Neural progenitor cell (in vitro differentiated cells): ENCODE results near the gene GALR1.

ENCODE experiments used
- EZH2 ChIP-seq: fragments of 200-600 bp; sonication (generic); IDR thresholded peaks from 2 replicates; pipeline ENCODE4 v1.6.1; 2017; ENCODE audit warnings: antibody characterized with exemption, mild to moderate bottlenecking, moderate library complexity
- EZH2phosphoT487 ChIP-seq: fragments of 200-600 bp; sonication (generic); IDR thresholded peaks from 2 replicates; pipeline ENCODE4 v1.6.1; 2017; ENCODE audit warnings: antibody characterized with exemption
- TF ChIP-seq, protein P1 (sequence below): fragments of 200-600 bp; sonication (generic); IDR thresholded peaks from 2 replicates; pipeline ENCODE4 v1.5.1; 2017; ENCODE audit warnings: antibody characterized with exemption, mild to moderate bottlenecking

DNA sequence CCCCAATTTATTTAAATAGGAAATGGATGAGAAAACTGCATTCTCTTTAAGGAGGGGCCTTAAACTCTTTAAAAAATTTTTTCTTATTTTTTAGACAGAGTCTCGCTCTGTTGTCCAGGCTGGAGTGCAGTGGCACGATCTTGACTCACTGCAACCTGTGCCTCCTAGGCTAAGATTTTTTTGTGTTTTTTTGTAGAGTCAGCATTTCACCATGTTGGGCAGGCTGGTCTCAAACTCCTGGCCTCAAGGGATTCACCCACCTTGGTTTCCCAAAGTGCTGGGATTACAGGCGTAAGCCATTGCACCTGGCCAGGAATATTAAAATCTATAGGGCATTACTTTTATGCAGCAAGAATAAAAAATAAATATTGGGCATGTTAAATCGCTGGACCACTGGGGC is 56.0 kb downstream of the GALR1 start:
- TF ChIP-seq, protein P1, sequence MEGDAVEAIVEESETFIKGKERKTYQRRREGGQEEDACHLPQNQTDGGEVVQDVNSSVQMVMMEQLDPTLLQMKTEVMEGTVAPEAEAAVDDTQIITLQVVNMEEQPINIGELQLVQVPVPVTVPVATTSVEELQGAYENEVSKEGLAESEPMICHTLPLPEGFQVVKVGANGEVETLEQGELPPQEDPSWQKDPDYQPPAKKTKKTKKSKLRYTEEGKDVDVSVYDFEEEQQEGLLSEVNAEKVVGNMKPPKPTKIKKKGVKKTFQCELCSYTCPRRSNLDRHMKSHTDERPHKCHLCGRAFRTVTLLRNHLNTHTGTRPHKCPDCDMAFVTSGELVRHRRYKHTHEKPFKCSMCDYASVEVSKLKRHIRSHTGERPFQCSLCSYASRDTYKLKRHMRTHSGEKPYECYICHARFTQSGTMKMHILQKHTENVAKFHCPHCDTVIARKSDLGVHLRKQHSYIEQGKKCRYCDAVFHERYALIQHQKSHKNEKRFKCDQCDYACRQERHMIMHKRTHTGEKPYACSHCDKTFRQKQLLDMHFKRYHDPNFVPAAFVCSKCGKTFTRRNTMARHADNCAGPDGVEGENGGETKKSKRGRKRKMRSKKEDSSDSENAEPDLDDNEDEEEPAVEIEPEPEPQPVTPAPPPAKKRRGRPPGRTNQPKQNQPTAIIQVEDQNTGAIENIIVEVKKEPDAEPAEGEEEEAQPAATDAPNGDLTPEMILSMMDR: no peak
- no peak for TF ChIP-seq EZH2
- no peak for TF ChIP-seq EZH2phosphoT487
